GM18520 (cell line): Measurements from ENCODE around the gene CIB4.

Experiments used
- ATAC-seq: cut with Tn5 transposase; IDR thresholded peaks from one replicate; pipeline ENCODE4 v1.9.1; 2021; ENCODE audit not compliant: unreplicated experiment

The CIB4 gene

DNA sequence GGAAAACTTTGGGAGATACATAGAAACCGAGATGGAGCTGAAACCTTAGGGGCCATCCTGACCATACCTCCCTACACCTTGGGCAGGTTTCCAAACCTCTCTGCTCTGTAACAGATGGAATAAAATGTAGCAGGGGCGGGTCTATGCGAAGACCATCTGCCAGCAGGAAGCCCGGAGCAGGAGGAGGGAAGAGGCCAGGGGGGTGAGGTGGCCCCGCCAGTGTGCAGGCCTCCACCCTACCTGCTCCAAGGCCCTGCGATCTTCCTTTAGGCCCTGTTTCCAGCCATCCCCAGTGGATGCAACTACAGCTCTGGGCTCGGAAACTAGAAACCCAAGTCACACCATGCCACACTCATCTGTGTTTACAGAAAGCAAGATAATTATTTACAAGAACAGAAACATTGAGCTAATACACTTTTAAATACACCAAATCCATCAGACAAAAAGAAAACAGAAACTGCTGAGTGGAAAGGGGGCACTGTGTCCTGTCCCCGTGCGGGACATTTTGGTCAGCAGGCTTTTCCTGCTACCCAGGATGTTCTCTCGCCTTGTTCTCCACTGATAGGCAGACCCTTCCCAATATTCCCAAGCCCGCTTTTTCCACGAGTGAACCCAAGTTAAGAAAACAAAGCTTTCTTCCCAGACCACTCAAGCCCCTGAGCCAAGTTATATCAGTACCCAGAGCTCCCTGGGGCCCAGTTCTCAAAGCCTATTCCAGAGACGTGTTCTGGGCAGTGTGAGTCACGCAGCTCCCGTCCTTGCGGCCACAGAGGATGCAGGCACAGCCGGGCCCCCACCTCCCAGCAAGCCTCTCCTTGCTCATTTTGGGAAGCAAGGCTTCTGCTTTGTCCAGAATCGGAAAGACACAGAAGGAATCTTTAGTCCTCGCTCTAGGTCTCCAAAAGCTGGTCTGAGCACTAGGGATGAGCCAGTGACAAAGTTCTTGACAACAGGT, 17.3 kb downstream of the CIB4 start:
- ATAC-seq, result no peak

DNA sequence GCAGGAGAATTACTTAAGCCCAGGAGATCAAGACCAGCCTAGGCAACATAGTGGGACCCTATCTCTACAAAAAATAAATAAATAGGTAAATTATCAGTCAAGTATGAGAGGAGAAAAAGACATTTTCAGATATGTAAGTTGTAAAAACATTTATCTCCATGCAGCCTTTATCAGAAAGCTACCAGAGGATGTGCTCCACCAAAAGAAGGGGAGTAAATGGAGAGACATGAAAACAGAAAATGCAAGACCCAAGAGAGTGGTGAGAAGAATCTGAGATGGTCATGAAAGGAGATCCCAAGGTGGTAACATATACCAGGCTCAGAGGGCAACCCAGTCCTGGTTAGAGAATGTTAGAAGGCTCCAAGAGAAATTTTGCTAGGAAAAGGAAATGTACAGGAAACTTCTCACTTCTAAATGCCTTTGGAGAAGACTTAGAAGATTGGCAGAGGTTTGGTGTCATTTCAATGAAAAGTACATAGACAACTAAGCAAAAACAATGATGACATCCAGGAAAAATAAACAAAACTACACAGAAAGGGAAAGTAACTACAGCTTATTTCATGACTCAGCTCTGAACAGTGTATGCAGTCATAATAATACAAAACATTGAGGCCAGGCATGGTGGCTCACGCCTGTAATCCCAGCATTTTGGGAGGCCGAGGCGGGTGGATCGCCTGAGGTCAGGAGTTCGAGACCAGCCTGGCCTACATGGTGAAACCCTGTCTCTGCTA, 19.5 kb downstream of the CIB4 start:
- no peak for ATAC-seq

DNA sequence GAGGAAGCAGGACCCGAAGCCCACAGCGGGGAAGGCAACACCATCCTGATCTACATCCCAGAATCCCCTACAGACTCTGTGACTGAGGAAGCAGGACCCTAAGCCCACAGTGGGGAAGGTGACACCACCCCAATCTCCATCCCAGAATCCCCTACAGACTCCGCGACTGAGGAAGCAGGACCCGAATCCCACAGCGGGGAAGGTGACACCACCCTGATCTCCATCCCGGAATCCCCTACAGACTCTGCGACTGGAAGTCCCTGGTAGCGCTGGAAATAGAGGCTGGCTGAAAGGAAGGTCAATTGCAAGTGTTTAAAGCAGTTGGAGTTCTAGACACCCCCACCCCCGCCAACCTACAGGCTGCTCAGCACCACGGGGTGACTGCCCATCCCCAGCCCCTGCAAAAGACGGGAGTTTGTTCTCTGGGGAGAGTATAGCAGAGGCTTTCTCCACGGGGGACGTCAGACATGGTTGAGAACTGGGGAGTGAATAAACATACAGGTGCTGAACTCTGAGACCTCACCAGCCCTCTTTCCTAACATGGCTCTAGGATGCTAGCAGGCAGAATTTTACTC, 21.0 kb downstream of the CIB4 start:
- no peak for ATAC-seq

DNA sequence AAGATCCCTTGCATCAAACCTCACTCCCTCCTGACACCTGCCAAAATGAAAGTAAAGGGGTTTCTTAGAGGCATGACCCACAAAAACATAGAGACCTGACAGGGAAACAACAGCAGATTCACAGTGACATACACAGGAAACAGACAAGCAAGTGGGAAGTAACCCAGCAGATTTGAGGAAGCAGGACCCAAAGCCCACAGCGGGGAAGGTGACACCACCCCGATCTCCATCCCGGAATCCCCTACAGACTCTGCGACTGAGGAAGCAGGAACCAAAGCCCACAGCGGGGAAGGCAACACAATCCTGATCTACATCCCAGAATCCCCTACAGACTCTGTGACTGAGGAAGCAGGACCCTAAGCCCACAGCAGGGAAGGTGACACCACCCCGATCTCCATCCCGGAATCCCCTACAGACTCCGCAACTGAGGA, 21.6 kb downstream of the CIB4 start:
- no peak for ATAC-seq

- no peak for ATAC-seq
Observed at GRCh38 chr2:26619096-26619495, 22.1 kb downstream of the CIB4 start.

GRCh38 chr2:26618611-26619010, 22.6 kb downstream of the CIB4 start:
- no peak for ATAC-seq

DNA sequence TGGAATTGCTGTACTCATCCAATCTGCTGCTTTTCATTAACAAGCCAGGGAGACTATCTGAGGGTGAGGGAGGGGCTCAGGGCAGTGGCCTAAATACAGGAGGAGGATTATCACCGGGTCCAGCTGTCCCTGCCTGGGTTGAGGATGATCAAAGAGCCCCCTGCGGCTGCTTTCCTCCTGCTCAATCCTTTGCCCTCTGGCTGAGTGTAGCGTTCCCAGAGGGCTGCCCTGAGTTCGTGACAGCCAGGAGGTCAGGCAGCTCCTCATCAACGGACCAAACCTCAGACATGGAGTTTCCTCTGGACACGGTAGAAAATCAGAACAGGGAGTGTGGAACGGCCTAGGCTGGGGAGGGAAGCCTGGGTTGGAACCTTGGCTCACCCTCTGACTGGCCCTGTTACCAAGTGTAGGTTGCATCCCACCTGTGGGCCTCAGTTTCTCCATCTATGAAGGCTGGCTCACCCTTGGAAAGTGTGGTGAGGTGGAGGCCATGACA, 23.5 kb downstream of the CIB4 start:
- no peak for ATAC-seq

DNA sequence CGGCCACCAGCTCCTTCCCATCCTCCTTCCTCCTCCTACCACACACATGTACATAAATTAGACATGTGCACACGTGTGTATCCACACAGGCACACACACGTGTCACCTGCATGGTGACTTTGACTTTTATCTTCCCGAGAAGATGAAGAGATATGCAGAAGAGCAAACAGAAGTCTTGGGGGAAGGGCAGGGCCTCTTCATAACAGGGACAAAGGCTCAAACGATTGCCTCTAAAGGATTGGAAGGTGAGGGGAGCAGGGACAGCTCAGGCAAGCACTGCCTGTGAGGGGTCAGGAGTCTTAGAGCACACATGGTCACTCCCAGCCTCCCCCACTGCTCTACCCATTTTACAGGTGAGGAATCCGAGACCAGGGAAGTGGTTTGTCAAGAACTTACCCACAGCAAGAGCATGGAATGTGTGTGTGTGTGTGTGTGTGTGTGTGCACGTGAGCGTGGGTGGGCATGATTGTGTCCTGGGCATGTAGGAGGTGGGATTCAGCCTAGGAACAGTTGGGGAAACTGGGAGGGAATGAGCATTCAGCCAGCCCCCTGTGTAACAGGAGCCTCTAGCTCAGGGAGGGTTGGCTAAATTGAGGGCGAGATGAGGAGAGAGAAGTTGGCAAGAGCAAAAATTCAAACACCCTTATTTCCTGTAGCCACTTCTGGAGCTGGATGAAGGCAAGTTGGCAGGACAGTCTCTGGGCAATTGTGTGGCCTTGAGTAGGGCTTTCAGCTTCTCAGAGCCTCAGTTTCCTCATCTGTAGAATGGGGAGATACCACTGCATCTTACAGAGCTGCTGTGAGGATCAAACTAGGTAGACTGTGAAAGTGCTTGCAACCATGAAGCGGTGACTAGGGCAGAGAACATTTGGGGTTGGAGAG, 24.2 kb downstream of the CIB4 start:
- no peak for ATAC-seq

DNA sequence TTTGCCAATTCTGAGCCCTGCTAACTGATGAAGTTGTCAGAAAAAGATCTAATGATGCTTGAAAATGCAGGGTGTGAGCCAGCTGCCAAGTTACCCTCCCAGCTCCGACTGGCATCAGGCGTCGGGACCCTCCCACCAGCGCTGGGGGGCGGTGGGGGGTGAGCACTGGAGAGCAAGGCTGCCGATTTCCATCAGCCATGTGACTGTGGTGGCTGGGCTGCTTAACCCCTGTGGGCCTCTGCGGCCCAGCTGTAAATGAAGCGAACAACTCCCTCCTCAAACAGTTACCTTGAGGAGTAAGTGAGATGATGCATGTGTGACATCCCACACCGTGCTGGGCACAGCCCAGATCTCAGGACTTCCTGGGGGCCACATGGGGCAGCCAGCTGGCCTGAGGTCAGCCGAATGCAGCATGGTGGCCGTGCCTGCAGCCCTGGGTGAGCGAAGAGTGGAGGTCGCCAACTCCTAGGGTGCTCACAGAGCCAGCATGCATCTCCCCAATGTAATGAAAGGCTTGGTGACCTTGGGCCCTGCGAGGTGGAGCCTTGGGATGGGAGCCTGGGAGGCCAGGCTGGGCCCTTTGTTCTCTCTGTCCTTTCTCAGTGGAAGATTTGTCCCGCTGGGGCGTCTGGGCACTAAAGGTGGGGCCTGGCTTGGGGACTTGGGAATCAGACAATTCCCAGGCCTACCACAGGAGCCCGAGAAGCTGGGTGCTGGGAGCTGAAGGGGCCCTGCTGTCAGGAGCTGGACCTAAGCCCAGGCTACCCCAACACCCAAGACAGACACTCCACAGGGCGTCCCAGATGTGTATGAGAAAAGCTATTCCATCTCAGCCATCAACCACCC, 25.1 kb downstream of the CIB4 start:
- ATAC-seq, result no peak

- ATAC-seq, result no peak
Observed at GRCh38 chr2:26615336-26615859, 25.8 kb downstream of the CIB4 start.

GRCh38 chr2:26614216-26615138, 26.7 kb downstream of the CIB4 start:
- no peak for ATAC-seq

GRCh38 chr2:26613241-26614215, 27.6 kb downstream of the CIB4 start:
- no peak for ATAC-seq

GRCh38 chr2:26612522-26613240, 28.5 kb downstream of the CIB4 start:
- no peak for ATAC-seq

DNA sequence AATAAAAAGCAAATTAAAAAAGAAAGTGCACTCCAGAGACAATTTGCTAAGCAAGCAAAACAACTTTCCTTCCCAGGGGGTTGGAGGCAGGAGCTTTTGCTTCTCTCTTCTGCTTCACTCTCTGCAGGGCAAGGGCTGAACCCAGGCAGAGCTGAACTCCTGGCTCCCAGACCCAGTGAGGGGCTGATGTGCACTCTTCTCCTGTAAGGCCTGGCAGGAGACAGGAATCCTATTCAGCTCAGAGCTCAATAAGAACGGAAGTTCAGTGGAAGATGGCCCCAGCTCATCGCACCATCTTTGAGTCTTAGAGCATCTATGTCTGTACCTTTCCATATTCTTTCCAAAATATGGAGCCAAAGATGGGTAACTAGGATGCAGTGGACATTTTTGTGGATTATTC, 29.1 kb downstream of the CIB4 start:
- no peak for ATAC-seq

DNA sequence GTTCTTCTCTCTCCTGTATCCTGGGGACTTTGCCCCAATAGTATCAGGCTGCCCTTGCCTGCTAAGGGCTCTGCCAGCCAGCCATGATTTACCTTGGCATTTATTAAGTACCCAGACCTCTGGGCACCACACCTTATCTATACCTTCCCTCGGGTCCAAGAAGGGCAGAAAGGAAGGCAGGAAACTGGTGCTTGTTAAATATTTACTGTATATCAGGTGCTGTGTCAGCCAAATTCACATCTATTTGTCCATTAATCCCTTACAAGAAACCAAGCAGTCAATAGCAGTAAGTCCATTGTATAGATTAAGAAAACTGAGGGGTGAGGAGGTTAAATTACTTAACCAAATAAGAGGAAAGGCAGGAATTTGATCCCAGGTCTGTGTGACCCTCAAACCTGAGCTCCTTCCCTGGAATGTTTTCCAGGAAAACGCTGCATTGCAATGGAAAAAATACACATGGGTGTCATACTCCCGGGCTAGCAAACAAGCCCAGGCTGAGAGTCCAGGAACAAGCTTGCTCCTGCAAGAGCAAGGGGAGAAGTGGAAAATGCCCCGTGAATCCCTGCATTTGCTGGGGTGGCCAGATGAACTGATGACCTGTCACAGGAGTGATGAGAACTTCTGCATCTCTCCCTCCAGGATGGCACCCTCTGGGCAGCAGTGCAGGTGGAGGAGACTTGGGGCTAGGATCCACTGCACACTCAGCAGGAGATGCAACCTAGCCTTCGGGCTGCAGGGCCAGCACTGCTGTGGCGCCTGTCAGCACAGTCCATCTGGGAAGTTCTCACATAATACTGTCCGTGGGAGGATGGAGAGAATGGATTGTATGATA, 30.4 kb downstream of the CIB4 start:
- no peak for ATAC-seq

DNA sequence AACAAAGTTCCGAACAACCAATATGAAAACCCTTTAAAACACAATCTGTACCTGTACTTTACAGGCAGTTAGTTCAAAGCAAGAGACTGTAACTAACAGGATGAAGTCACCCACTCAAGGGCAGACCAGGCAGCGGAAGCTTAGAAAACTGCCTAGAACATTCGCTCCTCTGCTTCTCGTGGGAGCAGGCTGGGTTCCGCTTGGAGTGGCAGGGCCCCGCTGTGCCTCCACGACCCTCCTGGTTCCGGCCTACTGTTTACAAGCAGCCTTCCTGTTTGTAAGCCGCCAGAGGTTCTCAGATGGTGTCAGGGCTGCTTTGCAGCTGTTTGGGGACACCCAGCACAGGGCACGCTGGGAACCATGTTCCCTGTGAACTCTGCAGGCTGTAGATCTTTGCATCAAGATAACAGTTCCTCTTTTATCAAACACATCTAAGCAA, 31.3 kb downstream of the CIB4 start:
- ATAC-seq, result no peak
